Right lobe of liver (tissue), 4 donors: Measurements from ENCODE around the gene COQ6.
"Not testable (repeated sequence)": the region's sequence is repeated elsewhere in the genome, so short reads cannot be mapped to it uniquely, and the experiment has no call there.

Experiments
- POLR2A ChIP-seq: fragments of 450-650 bp; IDR thresholded peaks from one replicate; pipeline ENCODE4 v1.6.1; 2017; ENCODE audit warnings: antibody characterized with exemption, mild to moderate bottlenecking
- TF ChIP-seq, protein P1 (sequence below), 4 donors: fragments of 200-600 bp in 3 of 4; fragments of 450-650 bp in 1 of 4; IDR thresholded peaks; one replicate each; pipeline versions ENCODE4 v1.5.1 to v1.8.0; 2016 to 2022; ENCODE audit warnings: antibody characterized with exemption in 4 of 4, mild to moderate bottlenecking in 2 of 4
- donor health status: DM: no; HTN: no; CAD: no.
- donor health status: DM: no; HTN: no; CAD: no.
- donor health status: DM: no; HTN: yes; CAD: no.

DNA sequence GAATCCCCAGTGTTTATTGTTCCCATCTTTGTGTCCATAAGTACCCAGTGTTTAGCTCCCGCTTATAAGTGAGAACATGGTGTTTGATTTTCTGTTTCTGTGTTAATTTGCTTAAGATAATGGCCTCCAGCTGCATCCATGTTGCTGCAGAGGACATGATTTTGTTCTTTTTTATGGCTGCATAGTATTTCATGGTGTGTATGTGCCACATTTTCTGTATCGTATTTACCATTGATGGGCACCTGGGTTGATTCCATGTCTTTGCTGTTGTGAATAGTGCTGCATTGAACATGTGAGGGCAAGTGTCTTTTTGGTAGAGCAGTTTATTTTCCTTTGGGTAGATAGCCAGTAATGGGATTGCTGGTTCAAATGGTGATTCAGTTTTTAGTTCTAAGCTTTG is 30.6 kb upstream of the COQ6 start:
- TF ChIP-seq, protein P1, sequence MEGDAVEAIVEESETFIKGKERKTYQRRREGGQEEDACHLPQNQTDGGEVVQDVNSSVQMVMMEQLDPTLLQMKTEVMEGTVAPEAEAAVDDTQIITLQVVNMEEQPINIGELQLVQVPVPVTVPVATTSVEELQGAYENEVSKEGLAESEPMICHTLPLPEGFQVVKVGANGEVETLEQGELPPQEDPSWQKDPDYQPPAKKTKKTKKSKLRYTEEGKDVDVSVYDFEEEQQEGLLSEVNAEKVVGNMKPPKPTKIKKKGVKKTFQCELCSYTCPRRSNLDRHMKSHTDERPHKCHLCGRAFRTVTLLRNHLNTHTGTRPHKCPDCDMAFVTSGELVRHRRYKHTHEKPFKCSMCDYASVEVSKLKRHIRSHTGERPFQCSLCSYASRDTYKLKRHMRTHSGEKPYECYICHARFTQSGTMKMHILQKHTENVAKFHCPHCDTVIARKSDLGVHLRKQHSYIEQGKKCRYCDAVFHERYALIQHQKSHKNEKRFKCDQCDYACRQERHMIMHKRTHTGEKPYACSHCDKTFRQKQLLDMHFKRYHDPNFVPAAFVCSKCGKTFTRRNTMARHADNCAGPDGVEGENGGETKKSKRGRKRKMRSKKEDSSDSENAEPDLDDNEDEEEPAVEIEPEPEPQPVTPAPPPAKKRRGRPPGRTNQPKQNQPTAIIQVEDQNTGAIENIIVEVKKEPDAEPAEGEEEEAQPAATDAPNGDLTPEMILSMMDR (IDR thresholded peaks at IDR 0.05), result not testable (repeated sequence)
- TF ChIP-seq POLR2A, result not testable (repeated sequence)
